GM21825 (cell line): Measurements from ENCODE around the gene LRRC8E.

Experiments used
- ATAC-seq: cut with Tn5 transposase; IDR thresholded peaks from one replicate; pipeline ENCODE4 v1.9.1; 2021; ENCODE audit warnings: mild to moderate bottlenecking, moderate library complexity; ENCODE audit not compliant: unreplicated experiment

Gene LRRC8E

DNA sequence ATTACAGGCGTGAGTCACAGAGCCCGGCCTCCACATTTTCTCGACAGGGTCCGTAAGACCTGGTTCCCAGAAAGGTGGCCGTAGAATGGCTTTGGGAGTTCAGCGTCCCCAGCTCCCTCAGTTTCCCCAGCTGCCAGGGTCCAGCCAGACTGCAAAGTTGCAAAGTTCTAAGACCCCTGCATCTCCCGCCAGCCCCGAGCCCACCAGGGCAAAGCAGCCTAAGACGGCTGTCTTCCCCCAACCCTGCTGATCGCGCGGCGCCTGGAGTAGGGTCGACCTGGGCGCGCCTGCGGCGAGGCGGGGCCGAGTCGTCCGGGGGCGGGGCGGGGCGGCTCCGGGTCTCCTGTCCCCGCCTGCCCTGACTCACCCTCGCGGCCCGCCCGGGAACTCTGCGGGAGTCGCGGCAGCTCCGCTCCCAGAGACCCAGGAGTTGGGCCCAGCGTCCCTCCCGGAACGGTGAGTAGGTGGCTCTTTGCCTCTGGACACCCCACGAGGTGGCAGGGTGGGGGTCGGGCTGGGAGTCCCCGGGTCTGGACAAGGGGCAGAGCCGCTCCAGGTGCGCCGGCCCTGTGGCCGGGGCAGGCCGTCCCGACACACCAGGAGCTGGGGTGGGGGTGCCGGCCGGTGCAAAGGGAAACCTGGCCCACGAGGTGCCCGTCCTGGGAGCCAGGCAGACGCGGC is at the start of gene LRRC8E:
LRRC8E (plus strand) TSS at position 366 of the 681 bp plus-strand sequence. CDS start 7,094 bp downstream, outside the sequence.
- no peak for ATAC-seq

DNA sequence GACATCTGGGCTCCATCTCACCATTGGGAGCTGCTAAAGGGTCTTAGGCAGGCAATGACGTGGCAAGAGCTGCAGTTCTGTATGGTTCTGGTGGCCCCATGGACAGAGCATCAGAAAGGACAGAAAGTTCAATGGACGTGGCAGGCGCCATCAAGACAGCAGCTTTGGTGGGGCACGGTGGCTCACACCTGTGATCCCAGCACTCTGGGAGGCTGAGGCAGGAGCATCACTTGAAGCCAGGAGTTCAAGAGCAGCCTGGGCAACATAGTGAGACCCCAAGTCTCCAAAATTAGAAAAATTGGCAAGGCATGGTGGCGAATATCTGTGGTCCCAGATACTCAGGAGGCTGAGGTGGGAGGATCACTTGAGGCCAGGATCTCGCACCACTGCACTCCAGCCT is 48.8 kb upstream of the LRRC8E start:
- ATAC-seq: no peak

DNA sequence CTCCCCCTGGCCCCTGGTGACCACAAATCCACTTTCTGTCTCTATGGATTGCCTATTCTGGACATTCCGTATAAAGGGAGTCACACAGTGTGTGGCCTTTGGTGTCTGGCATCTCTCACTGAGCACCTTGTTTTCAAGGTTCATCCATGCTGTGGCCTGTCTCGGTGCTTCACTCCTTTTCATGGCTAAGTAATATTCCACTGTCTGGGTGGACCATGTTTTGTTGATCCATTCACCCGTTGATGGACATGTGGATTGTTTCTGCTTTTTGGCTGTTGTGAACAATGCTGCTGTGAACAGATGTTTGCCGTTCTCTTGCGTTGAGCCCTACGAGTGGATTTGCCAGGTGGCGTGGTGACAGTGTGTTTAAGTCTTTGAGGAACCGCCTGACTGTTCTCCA is 47.7 kb upstream of the LRRC8E start:
- ATAC-seq: no peak

DNA sequence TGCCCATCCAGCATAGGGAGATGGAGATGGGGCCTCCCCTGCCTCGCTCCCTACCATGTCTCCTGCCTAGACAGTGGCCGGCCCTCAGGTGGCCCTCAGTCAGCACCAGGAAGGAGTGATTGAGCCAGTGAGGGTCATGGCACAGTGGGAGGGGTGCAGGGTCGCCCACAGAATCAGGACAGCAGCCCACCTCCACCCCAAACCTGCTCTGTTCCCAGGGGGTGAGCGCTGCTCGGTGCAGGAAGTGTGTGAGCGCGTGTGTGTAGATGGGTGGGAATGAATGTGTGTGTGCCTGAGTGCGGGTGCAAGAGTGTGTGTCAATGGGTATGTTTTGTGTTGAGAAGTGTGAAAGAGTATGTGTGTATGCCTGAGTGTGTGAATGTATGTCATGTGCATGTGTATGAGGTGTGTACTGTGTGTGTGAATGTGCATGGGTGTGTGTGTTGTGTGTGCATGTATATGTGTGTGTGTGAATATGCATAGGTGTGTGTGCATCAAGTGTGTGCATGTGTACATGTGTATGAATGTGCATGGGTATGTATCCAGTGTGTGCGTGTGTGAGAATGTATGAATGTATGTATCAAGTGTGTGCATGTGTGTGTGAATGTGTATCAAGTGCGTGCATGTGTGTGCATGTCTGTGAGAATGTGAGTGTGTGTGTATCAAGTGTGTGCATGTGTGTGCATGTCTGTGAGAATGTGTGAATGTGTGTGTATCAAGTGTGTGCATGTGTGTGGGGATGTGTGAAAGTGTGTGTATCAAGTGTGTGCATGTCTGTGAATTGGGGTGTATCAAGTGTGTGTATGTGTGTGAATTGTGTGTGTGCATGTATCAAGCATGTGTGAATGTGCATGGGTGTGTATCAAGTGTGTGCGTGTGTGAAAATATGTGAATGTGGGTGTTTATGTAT is 46.3 kb upstream of the LRRC8E start:
- ATAC-seq: no peak

DNA sequence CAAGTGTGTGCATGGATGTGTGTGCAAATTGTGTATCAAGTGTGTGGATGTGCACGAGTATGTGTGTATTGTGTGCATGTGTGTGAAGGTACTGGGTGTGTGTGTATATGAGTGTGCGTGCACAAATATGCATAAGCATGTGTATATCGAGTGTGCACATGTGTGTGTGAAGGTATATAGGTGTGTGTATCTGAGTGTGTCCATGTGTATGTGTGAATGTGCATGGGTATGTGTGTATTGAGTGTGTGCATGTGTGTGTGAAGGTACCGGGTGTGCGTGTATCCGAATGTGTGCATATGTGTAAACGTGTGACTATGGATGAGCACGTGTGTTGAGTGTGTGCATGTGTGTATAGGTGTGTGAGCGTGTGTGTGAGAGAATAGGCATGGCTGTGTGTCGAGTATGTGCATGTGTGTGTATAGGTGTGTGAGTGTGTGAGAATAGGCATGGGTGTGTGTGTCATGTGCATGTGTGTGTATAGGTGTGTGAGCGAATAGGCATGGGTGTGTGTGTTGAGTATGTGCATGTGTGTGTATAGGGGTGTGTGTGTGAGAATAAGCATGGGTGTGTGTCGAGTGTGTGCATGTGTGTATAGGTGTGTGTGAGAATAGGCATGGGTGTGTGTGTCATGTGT is 45.5 kb upstream of the LRRC8E start:
- ATAC-seq: no peak

DNA sequence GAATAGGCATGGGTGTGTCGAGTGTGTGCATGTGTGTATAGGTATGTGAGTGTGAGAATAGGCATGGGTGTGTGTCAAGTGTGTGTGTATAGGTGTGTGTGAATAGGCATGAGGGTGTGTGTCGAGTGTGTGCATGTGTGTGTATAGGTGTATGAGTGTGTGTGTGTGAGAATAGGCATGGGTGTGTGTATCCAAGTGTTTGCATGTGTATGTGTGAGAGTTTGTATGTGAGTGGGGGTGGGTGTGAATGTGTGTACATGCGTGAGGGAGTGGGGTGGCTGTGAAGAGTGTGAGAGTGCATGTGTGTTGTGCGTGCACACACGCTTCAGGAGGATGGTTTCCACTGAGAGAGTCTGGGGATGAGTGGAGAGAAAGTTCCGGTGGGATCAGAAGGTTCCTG is 44.8 kb upstream of the LRRC8E start:
- ATAC-seq: no peak

DNA sequence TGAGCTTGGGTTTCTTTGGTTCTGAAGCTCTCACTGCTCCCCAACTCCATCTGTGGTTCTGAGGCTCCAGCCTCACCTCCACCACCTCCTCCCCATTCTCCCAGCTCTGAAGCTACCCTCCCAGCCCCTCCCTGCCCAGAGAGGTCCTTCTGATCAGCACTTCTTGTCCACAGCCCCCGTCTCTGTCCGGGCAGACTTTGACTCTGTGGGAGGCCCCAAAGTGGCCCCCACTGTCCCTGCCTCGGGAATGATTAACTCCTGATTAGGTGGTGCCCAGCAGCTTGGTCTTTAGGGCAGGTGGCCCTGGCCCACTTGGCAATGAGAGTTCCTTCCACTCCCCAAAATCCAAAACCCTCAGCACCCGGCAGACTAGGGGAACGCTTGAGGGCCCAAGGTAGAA is 43.9 kb upstream of the LRRC8E start:
- ATAC-seq: no peak

DNA sequence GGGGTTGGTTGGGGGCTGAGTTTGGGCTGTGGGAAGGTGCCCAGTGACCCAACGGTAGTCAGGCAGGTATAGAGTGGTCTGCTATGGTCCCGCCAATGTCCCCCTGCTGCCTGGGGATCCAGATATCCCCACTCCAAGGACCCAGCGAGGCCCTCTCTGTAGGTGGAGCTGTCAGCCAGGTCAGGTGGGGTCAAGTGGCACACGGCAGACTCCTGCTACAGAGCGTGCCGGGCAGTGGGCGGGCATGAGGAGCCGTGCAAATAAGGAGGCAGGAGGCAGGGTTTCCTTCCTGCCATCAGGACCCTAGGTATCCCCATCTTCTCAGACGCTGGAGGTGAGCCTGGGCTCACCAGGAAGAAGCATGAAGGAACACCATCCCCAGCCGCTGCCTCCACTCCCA is 43.4 kb upstream of the LRRC8E start:
- ATAC-seq: no peak

DNA sequence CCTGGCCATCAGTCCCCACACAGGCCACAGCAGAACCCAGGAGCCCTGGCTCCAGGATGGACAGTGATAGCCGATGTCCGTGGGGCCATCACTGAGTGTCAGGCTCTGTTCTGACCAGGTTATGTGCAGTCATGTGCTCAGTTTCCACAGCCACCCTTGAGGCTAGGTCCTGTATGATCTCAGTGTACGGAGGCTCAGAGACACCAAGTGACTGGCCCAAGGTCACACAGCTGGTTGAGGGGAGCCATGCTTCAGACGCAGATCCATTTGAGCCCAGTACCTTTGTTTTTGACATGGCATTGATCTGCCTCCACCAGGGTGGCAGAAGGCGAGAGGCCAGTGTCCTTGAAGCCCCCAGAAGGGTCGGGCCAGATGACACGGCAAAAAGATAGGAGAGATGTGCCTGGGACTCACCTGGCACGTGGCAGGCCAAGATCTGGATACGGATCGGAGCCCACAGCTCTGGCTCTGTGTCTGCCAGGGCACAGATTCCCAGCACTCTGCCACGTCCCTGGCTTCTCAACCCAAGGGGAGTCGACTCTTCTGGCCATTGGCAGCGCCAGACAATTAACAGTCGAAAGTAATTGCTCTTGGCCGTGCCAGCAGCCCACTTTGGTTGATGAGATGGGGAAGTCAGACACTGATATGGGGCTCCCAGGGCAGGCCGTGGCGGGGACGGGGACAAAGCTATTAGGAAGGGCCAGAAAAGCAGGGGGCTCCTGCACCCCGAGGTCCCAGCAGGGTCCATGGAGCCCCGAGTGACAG is 42.7 kb upstream of the LRRC8E start:
- no peak for ATAC-seq

DNA sequence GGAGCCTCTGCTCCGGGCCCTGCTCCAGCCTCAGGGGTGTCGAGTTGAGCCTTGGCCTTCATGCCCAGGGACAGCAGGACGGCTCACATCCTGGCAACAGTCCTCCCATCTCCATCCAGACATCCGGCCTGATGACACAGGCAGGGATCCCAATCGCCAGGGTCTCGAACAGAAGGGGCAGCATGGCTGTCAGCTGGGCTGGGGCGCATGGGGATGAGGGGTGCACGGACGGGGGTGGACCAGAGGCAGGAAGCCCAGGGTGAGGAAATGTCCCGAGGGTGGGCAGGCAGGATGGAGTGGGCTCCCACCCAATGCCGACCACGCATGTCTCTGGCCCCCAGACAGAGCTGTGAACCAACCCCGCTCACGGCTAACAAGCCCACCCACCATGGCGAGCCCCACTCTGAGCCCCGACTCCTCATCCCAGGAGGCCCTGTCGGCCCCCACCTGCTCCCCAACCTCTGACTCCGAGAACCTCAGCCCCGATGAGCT is 42.1 kb upstream of the LRRC8E start:
- no peak for ATAC-seq

DNA sequence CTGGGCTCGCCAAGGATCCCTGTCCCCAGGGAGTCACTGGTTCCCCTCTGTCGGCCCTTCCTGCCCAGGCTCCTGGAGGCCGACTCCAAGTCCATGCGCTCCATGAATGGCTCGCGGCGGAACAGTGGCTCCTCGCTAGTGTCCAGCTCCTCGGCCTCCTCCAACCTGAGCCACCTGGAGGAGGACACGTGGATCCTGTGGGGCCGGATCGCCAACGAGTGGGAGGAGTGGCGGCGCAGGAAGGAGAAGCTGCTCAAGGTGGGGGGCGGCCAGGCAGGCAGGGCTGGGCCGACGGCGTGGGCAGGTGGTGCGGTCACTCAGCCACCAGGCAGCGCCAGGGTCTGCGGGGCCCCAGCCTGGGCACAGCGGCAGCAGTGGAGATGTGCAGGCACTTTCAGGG is 40.6 kb upstream of the LRRC8E start:
- ATAC-seq: no peak

DNA sequence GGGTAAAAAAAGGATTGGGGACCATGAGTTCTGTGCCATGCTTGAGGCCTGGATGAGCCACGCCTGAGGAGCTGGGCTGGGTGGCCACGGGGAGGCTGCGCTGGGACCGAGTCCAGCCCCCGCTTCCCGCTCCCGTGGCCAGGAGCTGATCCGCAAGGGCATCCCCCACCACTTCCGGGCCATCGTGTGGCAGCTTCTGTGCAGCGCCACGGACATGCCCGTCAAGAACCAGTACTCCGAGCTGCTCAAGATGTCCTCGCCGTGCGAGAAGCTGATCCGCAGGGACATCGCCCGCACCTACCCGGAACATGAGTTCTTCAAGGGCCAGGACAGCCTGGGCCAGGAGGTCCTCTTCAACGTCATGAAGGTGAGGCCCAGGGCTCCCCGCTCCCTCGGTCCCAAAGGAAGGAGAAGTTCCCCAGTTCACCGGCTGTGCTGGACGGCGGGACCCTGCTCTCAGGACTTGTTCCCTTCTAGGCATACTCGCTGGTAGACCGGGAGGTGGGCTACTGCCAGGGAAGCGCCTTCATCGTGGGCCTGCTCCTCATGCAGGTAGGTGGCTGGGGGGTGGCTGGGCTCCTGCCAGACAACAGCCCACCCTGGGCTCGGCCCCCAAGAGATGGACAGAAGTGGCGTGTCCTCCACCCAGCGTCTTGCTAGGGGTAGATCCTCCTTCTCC is 39.4 kb upstream of the LRRC8E start:
- no peak for ATAC-seq

DNA sequence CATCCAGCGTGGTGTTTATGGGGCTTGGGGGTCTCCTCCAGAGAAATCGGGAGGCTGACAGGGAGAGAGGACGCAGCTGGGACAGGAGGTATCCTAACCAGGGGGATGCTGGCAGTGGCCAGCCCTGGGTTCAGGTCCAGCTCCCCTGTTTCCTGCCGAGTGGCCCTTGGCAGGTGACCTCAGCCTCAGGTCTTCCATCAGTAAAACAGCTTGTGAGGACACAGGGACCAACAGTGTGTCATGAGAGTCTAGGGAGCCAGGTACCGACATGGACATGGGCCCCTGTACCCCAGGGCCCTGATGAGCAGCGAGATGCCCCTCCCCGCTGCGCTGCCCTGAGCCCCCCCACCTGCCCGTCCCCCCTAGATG is 38.7 kb upstream of the LRRC8E start:
- ATAC-seq: no peak

DNA sequence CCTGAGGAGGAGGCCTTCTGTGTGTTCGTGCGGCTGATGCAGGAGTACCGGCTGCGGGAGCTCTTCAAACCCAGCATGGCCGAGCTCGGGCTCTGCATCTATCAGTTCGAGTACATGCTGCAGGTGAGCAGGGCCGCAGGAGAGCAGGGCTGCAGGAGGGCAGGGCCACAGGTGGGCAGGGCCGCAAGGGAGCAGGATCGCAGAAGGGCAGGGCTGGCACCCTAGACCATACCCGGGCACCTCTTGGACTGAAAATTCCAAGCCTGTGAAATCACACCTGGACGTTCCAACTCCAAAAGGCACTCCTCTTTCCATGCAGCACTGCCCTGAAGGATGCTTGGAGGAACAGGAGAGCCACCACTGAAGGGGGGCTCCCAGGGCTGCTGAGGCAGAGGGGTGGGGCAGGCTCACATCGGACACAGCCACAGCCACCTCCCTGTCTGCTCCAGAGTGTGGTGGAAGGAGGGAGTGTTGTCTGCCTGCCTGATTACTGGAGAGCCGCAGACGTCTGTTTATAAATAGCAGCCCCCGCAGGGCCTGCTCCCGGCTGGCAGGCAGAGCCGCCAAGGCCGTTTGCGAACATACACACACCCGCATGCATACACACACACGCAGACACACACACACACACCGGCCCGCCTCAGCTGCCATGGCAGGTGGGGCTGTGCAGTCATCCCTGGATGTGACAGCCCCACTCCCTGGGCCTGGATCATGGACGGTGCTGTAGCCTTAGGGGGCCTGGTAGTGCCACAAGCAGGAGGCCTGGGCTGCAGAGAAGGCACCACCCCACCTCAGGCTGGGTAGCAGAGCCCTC is 38.1 kb upstream of the LRRC8E start:
- ATAC-seq: no peak

DNA sequence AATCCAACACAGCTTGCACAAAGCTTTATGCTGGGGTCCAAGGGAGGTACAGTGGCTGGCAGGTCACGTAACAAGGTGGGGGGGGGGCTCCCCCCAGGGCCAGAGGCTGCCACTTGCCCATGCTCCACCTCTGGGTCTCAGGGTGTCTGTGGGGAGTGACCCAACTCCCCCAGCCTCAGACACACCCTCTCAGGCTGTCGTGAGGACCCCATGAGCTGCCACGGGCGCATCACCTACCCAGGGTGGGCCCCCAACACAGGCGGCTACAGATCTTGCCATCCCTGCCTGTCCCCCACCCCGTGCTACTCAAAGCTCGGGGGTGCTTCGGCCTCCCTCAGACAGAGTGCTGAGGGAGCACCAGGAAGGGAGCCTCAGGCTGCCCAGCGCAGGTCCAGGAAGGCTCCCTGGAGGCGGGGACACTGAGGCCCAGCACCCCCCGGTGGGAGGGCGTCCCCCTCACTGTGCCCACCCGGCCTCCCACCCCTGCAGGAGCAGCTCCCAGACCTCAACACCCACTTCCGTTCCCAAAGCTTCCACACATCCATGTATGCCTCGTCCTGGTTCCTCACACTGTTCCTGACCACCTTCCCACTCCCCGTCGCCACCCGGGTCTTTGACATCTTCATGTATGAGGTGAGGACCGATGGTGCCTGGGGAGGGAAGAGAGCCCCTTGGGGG is 37.2 kb upstream of the LRRC8E start:
- no peak for ATAC-seq

DNA sequence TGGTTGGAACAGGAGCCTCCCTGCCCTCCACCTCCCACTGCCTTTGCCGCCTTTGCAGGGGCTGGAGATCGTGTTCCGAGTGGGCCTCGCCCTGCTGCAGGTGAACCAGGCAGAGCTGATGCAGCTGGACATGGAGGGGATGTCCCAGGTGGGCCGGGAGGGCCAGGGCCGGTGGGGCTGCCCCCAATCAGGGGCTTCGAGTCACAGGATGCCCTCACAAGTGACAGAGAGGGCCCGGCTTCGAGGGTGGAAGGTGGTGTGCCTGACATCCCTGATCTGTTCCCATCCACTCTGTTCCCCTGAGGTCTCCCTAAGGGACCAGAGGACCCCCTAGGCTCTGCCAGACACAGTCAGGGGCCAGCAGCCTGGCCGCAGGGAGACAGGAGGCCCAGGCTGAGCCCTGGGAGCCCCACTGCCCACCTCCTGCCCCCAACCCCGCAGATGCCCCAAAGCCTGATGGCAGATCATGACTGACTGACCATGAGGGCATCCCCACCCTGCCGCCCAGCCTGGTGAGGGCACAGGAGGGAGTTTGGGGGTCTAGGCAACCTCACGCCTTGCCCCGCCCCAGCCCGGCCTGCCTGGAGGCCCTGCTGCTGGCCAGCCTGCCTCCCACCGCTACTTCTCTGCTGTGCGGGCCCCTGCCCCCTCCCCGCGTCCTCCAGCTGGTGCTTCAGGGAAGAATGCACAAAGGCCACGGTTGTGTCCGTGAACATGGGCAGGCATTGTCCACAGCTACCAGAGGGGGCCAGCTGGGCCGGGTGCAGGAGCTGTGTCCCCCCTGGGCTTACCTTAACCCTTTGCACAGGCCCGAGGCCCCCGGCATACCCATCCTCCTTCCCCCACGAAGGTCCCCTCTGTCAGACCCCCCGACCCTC is 36.4 kb upstream of the LRRC8E start:
- ATAC-seq: no peak

DNA sequence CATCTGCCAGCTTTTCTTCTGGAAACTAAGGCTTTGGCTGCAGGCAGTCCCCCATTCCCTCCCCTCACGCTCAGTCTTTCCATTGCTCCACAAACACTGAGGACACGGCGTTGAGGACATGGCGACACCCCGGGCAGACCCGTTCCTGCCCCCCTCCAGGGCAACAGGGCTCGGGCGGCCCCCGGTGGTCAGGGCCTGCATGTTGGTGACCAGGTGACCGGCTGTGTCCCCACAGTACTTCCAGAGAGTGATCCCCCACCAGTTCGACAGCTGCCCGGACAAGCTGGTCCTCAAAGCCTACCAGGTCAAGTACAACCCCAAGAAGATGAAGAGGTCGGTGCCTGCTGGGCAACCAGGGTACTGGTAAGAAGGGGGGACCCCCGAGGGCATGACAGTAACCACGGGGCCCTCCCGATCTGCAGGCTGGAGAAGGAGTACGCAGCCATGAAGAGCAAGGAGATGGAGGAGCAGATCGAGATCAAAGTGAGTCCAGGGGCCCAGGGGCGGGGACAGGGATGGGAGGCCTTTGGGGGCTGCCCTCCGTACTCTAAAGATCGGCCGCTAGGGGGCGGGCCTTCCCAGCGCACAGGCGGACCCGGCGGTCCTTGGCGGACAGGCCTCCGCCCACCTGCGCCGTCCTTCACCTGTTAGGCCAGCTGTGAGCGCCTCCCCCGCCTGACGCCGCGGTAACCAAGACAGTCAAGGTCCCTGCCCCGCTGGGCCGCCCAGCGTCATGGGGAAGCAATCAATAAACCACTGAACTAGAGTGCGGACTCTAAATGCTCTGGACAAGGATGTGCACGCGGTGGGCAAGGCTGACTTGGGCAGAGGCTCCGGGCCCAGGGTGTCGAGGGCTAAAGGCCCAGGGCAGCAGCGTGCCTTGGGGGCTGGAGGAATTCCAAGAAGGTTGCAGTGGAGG is 35.2 kb upstream of the LRRC8E start:
- no peak for ATAC-seq
